HCT116 (cell line): ENCODE results near the gene ZBTB16. TPM values are rescaled to one million over a fixed set of nuclear protein-coding genes. Genes with fewer than 3 reads are reported as not detected.

Experiments used
- ATAC-seq: fragments of 200-7000 bp; cut with Tn5 transposase; 2 replicates; pipeline ENCODE4 v1.9.1; 2020; ENCODE audit warnings: mild to moderate bottlenecking, moderate library complexity
- BruUV-seq: library from RNA; stranded (reverse); fragments of 400-500 nt; replicated peaks from 2 replicates; lab custom pipeline; 2021; lab: Mats Ljungman, UMichigan
- CTCF ChIA-PET: fragments of 300-600 bp; sonication (Branson Sonifier 250); formaldehyde crosslinking; loops from one replicate; lab custom pipeline; 2021; ENCODE audit warnings: antibody characterized with exemption; lab: Charles Lee
- POLR2A ChIA-PET: fragments of 300-600, 350-600 bp; sonication (Branson Sonifier 250); formaldehyde crosslinking; loops from one replicate; lab custom pipeline; 2021; ENCODE audit warnings: antibody characterized with exemption; lab: Charles Lee
- RAD21 ChIA-PET, 2 experiments: fragments of 300-600 bp; sonication (Branson Sonifier 250); formaldehyde crosslinking; loops; one replicate each; lab custom pipeline; 2023; ENCODE audit warnings: low total read pairs in 2 of 2; ENCODE audit not compliant: uncharacterized antibody in 2 of 2, unreplicated experiment in 2 of 2, low non-redundant PET in 1 of 2; lab: Charles Lee
- DNase-seq: peaks from one replicate; pipeline ENCODE4 v3.0.0-alpha.2; 2010; ENCODE audit warnings: low read depth, low spot score
- H2AFZ ChIP-seq: fragments of 200-600 bp; shearing (Covaris generic), sonication (generic); 2 replicates; pipeline ENCODE4 v1.6.1; 2017; ENCODE audit warnings: low read depth, mixed run types, mixed read lengths, antibody characterized with exemption, low read length; ENCODE audit not compliant: poor library complexity, severe bottlenecking
- H3K27ac ChIP-seq: 2 replicates; pipeline ENCODE4 v1.5.1; 2012; ENCODE audit warnings: low read depth, low read length
- H3K27me3 ChIP-seq: fragments of 200-600 bp; sonication (generic); 2 replicates; pipeline ENCODE4 v1.6.1; 2016; ENCODE audit warnings: mixed run types, low read length, mixed read lengths; ENCODE audit not compliant: insufficient read depth
- H3K36me3 ChIP-seq, 2 experiments: fragments of 200-500 bp in 1 of 2; fragments of 200-600 bp in 1 of 2; sonication (Bioruptor generic) in 1 of 2; sonication (generic) in 1 of 2; 2 replicates each; pipeline versions ENCODE4 v1.5.1 to v1.6.1; 2014 to 2016; ENCODE audit warnings: low read length in 2 of 2, inconsistent platforms in 1 of 2, mixed read lengths in 1 of 2, mixed run types in 1 of 2; ENCODE audit not compliant: insufficient read depth in 2 of 2, control insufficient read depth in 1 of 2
- H3K4me1 ChIP-seq, 2 experiments: fragments of 200-600 bp in 1 of 2; sonication (generic) in 1 of 2; 2 replicates each; pipeline versions ENCODE4 v1.5.1 to v1.6.1; 2012 to 2017; ENCODE audit warnings: low read length in 2 of 2, inconsistent platforms in 1 of 2, mild to moderate bottlenecking in 1 of 2, mixed read lengths in 1 of 2, mixed run types in 1 of 2, moderate library complexity in 1 of 2; ENCODE audit not compliant: insufficient read depth in 2 of 2, control insufficient read depth in 1 of 2
- H3K4me2 ChIP-seq: fragments of 200-600 bp; sonication (generic); 2 replicates; pipeline ENCODE4 v1.6.1; 2017; ENCODE audit warnings: mixed run types, low read length, mixed read lengths
- H3K4me3 ChIP-seq, 2 experiments: fragments of 200-600 bp in 1 of 2; sonication (generic) in 1 of 2; replicated peaks in 1 of 2; 2 replicates each; pipeline ENCODE4 v1.5.1; 2011 to 2016; ENCODE audit warnings: low read length in 2 of 2, control low read depth in 1 of 2, low read depth in 1 of 2, mild to moderate bottlenecking in 1 of 2, mixed read lengths in 1 of 2, mixed run types in 1 of 2
- H3K79me2 ChIP-seq: fragments of 200-600 bp; sonication (generic); 2 replicates; pipeline ENCODE4 v1.6.1; 2017; ENCODE audit warnings: mild to moderate bottlenecking, mixed run types, low read length, moderate library complexity, mixed read lengths; ENCODE audit not compliant: insufficient read depth
- H3K9ac ChIP-seq: fragments of 200-600 bp; sonication (generic); 2 replicates; pipeline ENCODE4 v1.6.1; 2016; ENCODE audit warnings: low read length, mixed read lengths
- H3K9me2 ChIP-seq: fragments of 200-600 bp; sonication (generic), shearing (Covaris generic); 2 replicates; pipeline ENCODE4 v1.6.1; 2017; ENCODE audit warnings: mixed run types, mild to moderate bottlenecking, moderate library complexity; ENCODE audit not compliant: insufficient read depth
- H3K9me3 ChIP-seq, 2 experiments: fragments of 200-500 bp in 1 of 2; fragments of 200-600 bp in 1 of 2; sonication (Bioruptor generic) in 1 of 2; sonication (generic) in 1 of 2; 2 replicates each; pipeline ENCODE4 v1.6.1; 2014 to 2017; ENCODE audit warnings: low read length in 2 of 2, mixed read lengths in 2 of 2, inconsistent platforms in 1 of 2, low read depth in 1 of 2, mild to moderate bottlenecking in 1 of 2, mixed run types in 1 of 2, moderate library complexity in 1 of 2; ENCODE audit not compliant: control insufficient read depth in 1 of 2, insufficient read depth in 1 of 2
- H4K20me1 ChIP-seq: fragments of 200-600 bp; sonication (generic), shearing (Covaris generic); 2 replicates; pipeline ENCODE4 v1.6.1; 2017; ENCODE audit warnings: mixed run types, mild to moderate bottlenecking, moderate library complexity; ENCODE audit not compliant: insufficient read depth
- CBX3 ChIP-seq: IDR thresholded peaks from 2 replicates; pipeline ENCODE4 v1.6.1; 2012; ENCODE audit warnings: low read depth
- CTCF ChIP-seq, 3 experiments: fragments of 200-600 bp in 1 of 3; sonication (generic) in 1 of 3; IDR thresholded peaks in 2 of 3; conservative IDR thresholded peaks in 1 of 3; 2 replicates each; pipeline ENCODE4 v1.5.1; 2012 to 2017; ENCODE audit warnings: low read depth in 2 of 3, low read length in 2 of 3, antibody characterized with exemption in 1 of 3, borderline replicate concordance in 1 of 3, control low read depth in 1 of 3, mild to moderate bottlenecking in 1 of 3, mixed read lengths in 1 of 3, mixed run types in 1 of 3, moderate library complexity in 1 of 3; ENCODE audit not compliant: insufficient read depth in 1 of 3
- ELF1 ChIP-seq: IDR thresholded peaks from 2 replicates; pipeline ENCODE4 v1.6.1; 2012; ENCODE audit warnings: low read depth, borderline replicate concordance
- FOSL1 ChIP-seq: IDR thresholded peaks from 2 replicates; pipeline ENCODE4 v1.6.1; 2012; ENCODE audit warnings: low read depth
- JUND ChIP-seq: IDR thresholded peaks from 2 replicates; pipeline ENCODE4 v1.6.1; 2012
- POLR2A ChIP-seq: IDR thresholded peaks from 2 replicates; pipeline ENCODE4 v1.7.0; 2011; ENCODE audit warnings: borderline replicate concordance; ENCODE audit not compliant: insufficient read depth, insufficient read length; ENCODE audit errors: extremely low read depth
- RAD21 ChIP-seq: IDR thresholded peaks from 2 replicates; pipeline ENCODE4 v1.6.1; 2012; ENCODE audit warnings: low read depth, mild to moderate bottlenecking
- SP1 ChIP-seq: IDR thresholded peaks from 2 replicates; pipeline ENCODE4 v1.6.1; 2012; ENCODE audit warnings: low read depth
- SRF ChIP-seq: IDR thresholded peaks from 2 replicates; pipeline ENCODE4 v1.6.1; 2012; ENCODE audit warnings: low read depth
- TCF7L2 ChIP-seq: IDR thresholded peaks from 2 replicates; pipeline ENCODE4 v1.7.0; 2011; ENCODE audit warnings: borderline replicate concordance, inconsistent platforms; ENCODE audit not compliant: insufficient read depth, insufficient read length; ENCODE audit errors: extremely low read depth
- YY1 ChIP-seq: IDR thresholded peaks from 2 replicates; pipeline ENCODE4 v1.6.1; 2011; ENCODE audit warnings: low read length, low read depth, moderate library complexity, mild to moderate bottlenecking; ENCODE audit not compliant: insufficient replicate concordance; ENCODE audit errors: extremely low read depth
- ZFX ChIP-seq: fragments of 450-650 bp; IDR thresholded peaks from 2 replicates; pipeline ENCODE4 v1.6.1; 2017
- ZNF274 ChIP-seq: fragments of 200-500 bp; sonication (Bioruptor generic); IDR thresholded peaks from 2 replicates; pipeline ENCODE4 v1.6.1; 2014; ENCODE audit warnings: mild to moderate bottlenecking, low read depth, low read length, inconsistent platforms
- intact Hi-C: fragments of 100-400 bp; cut with micrococcal nuclease; formaldehyde crosslinking; loops from 2 replicates; pipeline ENCODE4 v1.10.0; 2022
- total RNA-seq: library from RNA; stranded (reverse); gene quantifications from one replicate; pipeline ENCODE4 v1.2.1, GENCODE V29; 2021; ENCODE audit not compliant: unreplicated experiment

Gene ZBTB16
- total RNA-seq, 1 experiment from 2014 or later, result 0.30 TPM

DNA sequence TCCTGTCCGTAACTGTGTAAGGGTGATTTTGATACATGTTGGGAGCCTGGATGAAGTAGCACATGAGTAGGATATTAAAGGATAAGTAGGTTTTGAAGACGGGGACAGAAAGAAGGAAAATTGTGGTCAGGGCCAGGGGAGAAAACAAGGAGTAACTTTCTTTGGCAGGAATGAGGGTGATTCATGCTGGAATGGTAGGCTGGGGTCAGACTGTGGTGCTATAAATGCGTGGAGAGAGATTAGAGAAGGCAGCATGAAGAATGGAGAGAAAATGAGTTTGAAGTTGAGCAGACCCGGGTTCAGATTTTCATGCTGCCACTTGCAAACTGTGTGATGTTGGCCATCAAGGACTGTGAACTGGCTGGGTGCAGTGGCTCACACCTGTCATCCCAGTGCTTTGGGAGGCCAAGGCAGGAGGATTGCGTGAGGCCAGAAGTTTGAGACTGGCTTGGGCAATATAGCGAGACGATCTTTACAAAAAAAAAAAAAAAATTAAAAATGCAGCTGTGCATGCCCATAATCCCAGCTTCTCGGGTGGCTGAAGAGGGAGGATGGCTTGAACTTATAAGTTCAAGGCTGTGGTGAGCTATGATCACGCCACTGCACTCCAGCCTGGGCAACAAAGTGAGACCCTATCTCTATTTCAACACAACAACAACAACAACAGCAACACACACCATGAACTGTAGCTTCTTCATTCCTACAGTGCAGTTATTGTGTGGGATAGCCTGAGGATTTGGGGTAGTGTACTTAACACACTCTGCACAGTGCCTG lies 22.3 kb downstream of the ZBTB16 start:
- Histone ChIP-seq H2AFZ (no peak overlapping the region), H3K9me2 (no peaks in the 10 kb centered on the region), H3K4me3 (no peak overlapping the region), H3K9me3 (no peaks in the 10 kb centered on the region), H3K4me2 (no peak overlapping the region), H3K4me1 (no peaks in the 10 kb centered on the region), H3K27ac (no peak overlapping the region), H3K27me3 (peaks cover 43% of the 10 kb centered on the region), H4K20me1 (no peaks in the 10 kb centered on the region), H3K79me2 (no peaks in the 10 kb centered on the region), H3K9ac (no peak overlapping the region), H3K36me3 (no peaks in the 10 kb centered on the region)
- DNase-seq (no peak), ATAC-seq (no peak)
- TF ChIP-seq SRF (no peak), ZNF274 (no peak), RAD21 (no peak), FOSL1 (no peak)
- CTCF ChIA-PET, result no interaction called here
- POLR2A ChIA-PET, result no interaction called here
- RAD21 ChIA-PET, result no interaction called here
- BruUV-seq, result no TSS peak
- intact Hi-C loops, result loop anchor here (2.0 kb wide), 1 partner anchor 77 kb away; no protein-coding TSS in a partner anchor

- Histone ChIP-seq H3K9me3 (no peaks in the 10 kb centered on the region), H3K79me2 (no peaks in the 10 kb centered on the region), H3K27ac (no peak overlapping the region), H3K4me2 (no peak overlapping the region), H3K36me3 (no peaks in the 10 kb centered on the region), H2AFZ (no peak overlapping the region), H3K9ac (no peak overlapping the region), H3K9me2 (no peaks in the 10 kb centered on the region), H4K20me1 (no peaks in the 10 kb centered on the region), H3K27me3 (peaks cover 41% of the 10 kb centered on the region), H3K4me3 (no peak overlapping the region), H3K4me1 (no peaks in the 10 kb centered on the region)
- TF ChIP-seq CTCF (IDR thresholded peaks at IDR 0.05 in 2 of 3, conservative IDR thresholded peaks at IDR 0.05 in 1 of 3; ENCODE audit: borderline replicate concordance in 1 of 3, insufficient read depth in 1 of 3, low read depth in 2 of 3, low read length in 2 of 3), result no peak
- TF ChIP-seq JUND, result no peak
- TF ChIP-seq ZFX, result no peak
- TF ChIP-seq SP1, result no peak
- no peak for TF ChIP-seq YY1
- no peak for TF ChIP-seq TCF7L2
- TF ChIP-seq ELF1, result no peak
- no peak for TF ChIP-seq RAD21
- no peak for TF ChIP-seq FOSL1
- no peak for TF ChIP-seq POLR2A
- TF ChIP-seq CBX3, result no peak
- intact Hi-C loops, result no loop called here
- no TSS peak for BruUV-seq
- ATAC-seq (no peak), DNase-seq (no peak)
- ChIA-PET RAD21 (no interaction called here), POLR2A (no interaction called here), CTCF (no interaction called here)
These were observed 22.9 kb downstream of the ZBTB16 start for GRCh38 chr11:114082415-114082748.
